Nephron progenitor cell (in vitro differentiated cells): Measurements from ENCODE around the gene BICRAL.
A peak's percentile ranks its signal among the peaks of the same experiment; 100 is the strongest.
"Not testable (repeated sequence)": the region's sequence is repeated elsewhere in the genome, so short reads cannot be mapped to it uniquely, and the experiment has no call there.

Experiments
- DNase-seq: peaks from one replicate; pipeline ENCODE4 v3.0.0; 2021
- H3K27ac Mint-ChIP-seq: 2 replicates; pipeline ENCODE4 v1.8.0; 2021; ENCODE audit warnings: mild to moderate bottlenecking, moderate library complexity, mixed read lengths
- H3K27me3 Mint-ChIP-seq: 2 replicates; pipeline ENCODE4 v1.8.0; 2021; ENCODE audit warnings: mild to moderate bottlenecking, low read depth, mixed read lengths; ENCODE audit not compliant: poor library complexity
- H3K36me3 Mint-ChIP-seq: 2 replicates; pipeline ENCODE4 v1.8.0; 2021; ENCODE audit warnings: low read depth, mixed read lengths
- H3K4me1 Mint-ChIP-seq: 2 replicates; pipeline ENCODE4 v1.8.0; 2021; ENCODE audit warnings: mixed read lengths
- H3K4me3 Mint-ChIP-seq: 2 replicates; pipeline ENCODE4 v1.8.0; 2021; ENCODE audit warnings: mild to moderate bottlenecking, moderate library complexity, mixed read lengths
- H3K9me3 Mint-ChIP-seq: 2 replicates; pipeline ENCODE4 v1.8.0; 2021; ENCODE audit warnings: mild to moderate bottlenecking, moderate library complexity, mixed read lengths
- CTCF ChIP-seq: fragments of 200-600 bp; sonication (generic); IDR thresholded peaks from 2 replicates; pipeline ENCODE4 v1.5.0; 2021; ENCODE audit warnings: antibody characterized with exemption

BICRAL gene

GRCh38 chr6:42896178-42896719, 114.4 kb downstream of the BICRAL start:
- Mint-ChIP-seq H3K9me3 (no peaks in the 10 kb centered on the region), H3K27me3 (peaks cover 4% of the 10 kb centered on the region), H3K27ac (no peak overlapping the region), H3K4me3 (no peak overlapping the region), H3K36me3 (no peaks in the 10 kb centered on the region), H3K4me1 (peaks cover 30% of the 10 kb centered on the region)
- DNase-seq, result no peak
- TF ChIP-seq CTCF, result no peak

GRCh38 chr6:42898891-42899361, 117.1 kb downstream of the BICRAL start:
- Mint-ChIP-seq H3K9me3 (no peaks in the 10 kb centered on the region), H3K27ac (no peak overlapping the region)

GRCh38 chr6:42899871-42900270, 118.0 kb downstream of the BICRAL start:
- Mint-ChIP-seq H3K27ac (no peak overlapping the region), H3K4me3 (no peak overlapping the region)

More at GRCh38 chr6:42898891-42899361, 117.1 kb downstream of the BICRAL start:
- H3K4me3 Mint-ChIP-seq, result no peak overlapping the region
- H3K4me1 Mint-ChIP-seq, result peaks cover 44% of the 10 kb centered on the region
- DNase-seq, result peak; percentile 76
- H3K27me3 Mint-ChIP-seq, result peaks cover 4% of the 10 kb centered on the region
- H3K36me3 Mint-ChIP-seq, result no peaks in the 10 kb centered on the region
- TF ChIP-seq CTCF, result peak; percentile 73

GRCh38 chr6:42901538-42901957, 119.7 kb downstream of the BICRAL start:
- Mint-ChIP-seq H3K36me3 (no peaks in the 10 kb centered on the region), H3K27ac (no peak overlapping the region), H3K27me3 (peaks cover 16% of the 10 kb centered on the region), H3K4me1 (peaks cover 41% of the 10 kb centered on the region), H3K9me3 (no peaks in the 10 kb centered on the region), H3K4me3 (peak overlapping the region; percentile 64)
- DNase-seq, result peak; percentile 69
- TF ChIP-seq CTCF, result peak; percentile 81

More at GRCh38 chr6:42899871-42900270, 118.0 kb downstream of the BICRAL start:
- Mint-ChIP-seq H3K27me3 (peaks cover 4% of the 10 kb centered on the region), H3K36me3 (no peaks in the 10 kb centered on the region), H3K9me3 (no peaks in the 10 kb centered on the region), H3K4me1 (peaks cover 41% of the 10 kb centered on the region)
- DNase-seq, result no peak
- no peak for TF ChIP-seq CTCF

- H3K36me3 Mint-ChIP-seq, H3K27ac Mint-ChIP-seq, DNase-seq, H3K9me3 Mint-ChIP-seq, H3K4me3 Mint-ChIP-seq: not testable (repeated sequence)
- Mint-ChIP-seq H3K27me3 (peaks cover 16% of the 10 kb centered on the region), H3K4me1 (peaks cover 47% of the 10 kb centered on the region)
Observed at GRCh38 chr6:42902429-42903263, 120.8 kb downstream of the BICRAL start.

- Mint-ChIP-seq H3K9me3 (no peaks in the 10 kb centered on the region), H3K27ac (no peak overlapping the region), H3K36me3 (no peaks in the 10 kb centered on the region), H3K4me3 (no peak overlapping the region), H3K27me3 (peaks cover 20% of the 10 kb centered on the region), H3K4me1 (peaks cover 44% of the 10 kb centered on the region)
- no peak for TF ChIP-seq CTCF
- no peak for DNase-seq
Observed at GRCh38 chr6:42904467-42904866, 122.6 kb downstream of the BICRAL start.
